Lower lobe of right lung (tissue), 2 donors: ENCODE results near the gene PRKN. TPM values are rescaled to one million over a fixed set of nuclear protein-coding genes. Genes with fewer than 3 reads are reported as not detected.

Experiments used
- ATAC-seq, 2 donors: fragments of 200-7000 bp; cut with Tn5 transposase; one replicate each; pipeline ENCODE4 v1.9.1; 2020 to 2022; ENCODE audit warnings: mild to moderate bottlenecking in 2 of 2, moderate library complexity in 2 of 2
- DNase-seq: peaks from one replicate; pipeline ENCODE4 v3.0.0-alpha.2; 2020
- H3K27ac ChIP-seq: fragments of 200-600 bp; one replicate; pipeline ENCODE4 v1.8.0; 2022
- H3K27me3 ChIP-seq: fragments of 200-600 bp; one replicate; pipeline ENCODE4 v1.8.0; 2022; ENCODE audit warnings: low read depth
- H3K36me3 ChIP-seq: fragments of 200-600 bp; one replicate; pipeline ENCODE4 v1.8.0; 2022; ENCODE audit warnings: mild to moderate bottlenecking
- H3K4me1 ChIP-seq: fragments of 200-600 bp; one replicate; pipeline ENCODE4 v1.8.0; 2022
- H3K4me3 ChIP-seq: fragments of 200-600 bp; one replicate; pipeline ENCODE4 v1.8.0; 2022; ENCODE audit warnings: mild to moderate bottlenecking
- H3K9me3 ChIP-seq: fragments of 200-600 bp; one replicate; pipeline ENCODE4 v1.8.0; 2022
- intact Hi-C: fragments of 100-400 bp; cut with DNase I; formaldehyde crosslinking; loops from one replicate; pipeline ENCODE4 v1.11.0; 2022
- total RNA-seq: library from RNA; stranded (reverse); fragmentation: NEBNext Ultra II Directional; extraction: Animal tissue kit (Norgen Biotek cat#: 25700); gene quantifications from one replicate; pipeline ENCODE4 v1.2.1, GENCODE V29; 2021
- TF ChIP-seq, protein P1 (sequence below): fragments of 200-600 bp; IDR thresholded peaks from one replicate; pipeline ENCODE4 v1.8.0; 2022; ENCODE audit warnings: antibody characterized with exemption, mild to moderate bottlenecking
- donor health status: DM: no; HTN: yes; CAD: no; lungs with severe emphysema.

PRKN gene
- total RNA-seq, 1 donor from 2014 or later: 6.1 TPM

DNA sequence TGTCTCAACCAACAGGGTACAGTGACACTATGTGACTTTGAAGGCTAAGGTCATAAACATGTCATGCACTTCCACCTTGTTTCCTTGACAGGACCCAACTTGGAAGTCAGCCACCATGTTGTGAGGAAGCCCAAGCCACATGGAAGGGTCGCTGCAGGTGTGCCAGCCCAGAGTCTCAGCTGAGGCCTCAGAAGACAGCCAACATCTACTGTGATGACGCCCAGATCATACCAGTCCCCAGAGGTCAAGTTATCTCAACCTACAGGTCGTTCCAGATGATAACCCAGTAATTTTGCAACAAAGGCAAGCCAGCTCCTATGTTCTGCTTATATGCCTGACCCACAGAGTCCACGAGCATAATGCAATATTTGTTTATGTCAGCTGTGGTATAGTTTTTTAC, 1077.7 kb downstream of the PRKN start:
- no peak for DNase-seq
- Histone ChIP-seq H3K27ac (no peak overlapping the region), H3K36me3 (no peaks in the 10 kb centered on the region), H3K27me3 (no peaks in the 10 kb centered on the region), H3K9me3 (no peaks in the 10 kb centered on the region), H3K4me1 (no peaks in the 10 kb centered on the region), H3K4me3 (no peak overlapping the region)
- intact Hi-C loops: no loop called here
- TF ChIP-seq, protein P1, sequence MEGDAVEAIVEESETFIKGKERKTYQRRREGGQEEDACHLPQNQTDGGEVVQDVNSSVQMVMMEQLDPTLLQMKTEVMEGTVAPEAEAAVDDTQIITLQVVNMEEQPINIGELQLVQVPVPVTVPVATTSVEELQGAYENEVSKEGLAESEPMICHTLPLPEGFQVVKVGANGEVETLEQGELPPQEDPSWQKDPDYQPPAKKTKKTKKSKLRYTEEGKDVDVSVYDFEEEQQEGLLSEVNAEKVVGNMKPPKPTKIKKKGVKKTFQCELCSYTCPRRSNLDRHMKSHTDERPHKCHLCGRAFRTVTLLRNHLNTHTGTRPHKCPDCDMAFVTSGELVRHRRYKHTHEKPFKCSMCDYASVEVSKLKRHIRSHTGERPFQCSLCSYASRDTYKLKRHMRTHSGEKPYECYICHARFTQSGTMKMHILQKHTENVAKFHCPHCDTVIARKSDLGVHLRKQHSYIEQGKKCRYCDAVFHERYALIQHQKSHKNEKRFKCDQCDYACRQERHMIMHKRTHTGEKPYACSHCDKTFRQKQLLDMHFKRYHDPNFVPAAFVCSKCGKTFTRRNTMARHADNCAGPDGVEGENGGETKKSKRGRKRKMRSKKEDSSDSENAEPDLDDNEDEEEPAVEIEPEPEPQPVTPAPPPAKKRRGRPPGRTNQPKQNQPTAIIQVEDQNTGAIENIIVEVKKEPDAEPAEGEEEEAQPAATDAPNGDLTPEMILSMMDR: no peak
- no peak for ATAC-seq

DNA sequence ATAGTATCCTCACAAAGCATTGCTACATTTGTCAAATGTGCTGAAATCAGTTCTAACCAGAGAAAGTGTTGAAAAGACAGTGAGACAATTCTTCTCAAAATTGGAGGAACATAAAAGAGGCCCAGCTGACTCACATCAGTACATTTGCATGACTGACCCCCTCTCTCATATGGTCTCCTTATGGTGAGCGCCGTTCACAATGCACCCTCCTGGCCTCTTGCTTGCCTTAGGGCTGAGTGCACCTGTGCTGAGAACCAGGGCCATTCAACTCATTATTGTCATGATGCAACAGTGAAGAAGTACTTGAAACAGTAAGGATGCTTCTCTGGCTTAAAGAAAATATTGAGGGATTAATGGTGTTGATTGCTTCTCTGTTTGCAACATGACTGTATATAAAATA, 1078.5 kb downstream of the PRKN start:
- TF ChIP-seq, protein P1: no peak
- Histone ChIP-seq H3K9me3 (no peaks in the 10 kb centered on the region), H3K36me3 (no peaks in the 10 kb centered on the region), H3K27me3 (no peaks in the 10 kb centered on the region), H3K4me1 (no peaks in the 10 kb centered on the region), H3K27ac (no peak overlapping the region), H3K4me3 (no peak overlapping the region)
- DNase-seq (no peak), ATAC-seq (no peak)
- intact Hi-C loops: no loop called here

DNA sequence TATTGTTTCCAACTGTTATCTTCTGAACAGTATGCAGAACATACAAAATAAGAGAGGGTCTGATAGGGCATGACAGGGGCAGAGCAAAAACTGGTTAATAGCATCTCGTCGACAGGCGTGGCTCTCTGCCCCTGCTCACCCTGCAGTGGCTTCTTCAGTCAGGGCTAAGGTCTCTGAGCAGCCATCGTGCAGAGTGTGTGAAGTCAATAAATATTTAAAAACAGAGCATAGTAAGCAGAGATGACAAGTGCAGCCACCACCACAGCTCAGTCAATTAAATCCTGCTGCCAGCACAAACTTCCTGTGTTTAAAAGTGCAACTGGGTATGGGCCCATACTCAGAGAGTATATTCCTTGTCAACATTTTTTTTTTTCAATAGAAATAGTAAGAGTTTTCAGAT, 1080.3 kb downstream of the PRKN start:
- H3K9me3 ChIP-seq: no peaks in the 10 kb centered on the region
- no peaks in the 10 kb centered on the region for H3K36me3 ChIP-seq
- H3K27ac ChIP-seq: no peak overlapping the region
- no peak for ATAC-seq
- TF ChIP-seq, protein P1: no peak
- H3K4me1 ChIP-seq: no peaks in the 10 kb centered on the region
- no peaks in the 10 kb centered on the region for H3K27me3 ChIP-seq
- H3K4me3 ChIP-seq: no peak overlapping the region
- DNase-seq: no peak
- intact Hi-C loops: no loop called here

DNA sequence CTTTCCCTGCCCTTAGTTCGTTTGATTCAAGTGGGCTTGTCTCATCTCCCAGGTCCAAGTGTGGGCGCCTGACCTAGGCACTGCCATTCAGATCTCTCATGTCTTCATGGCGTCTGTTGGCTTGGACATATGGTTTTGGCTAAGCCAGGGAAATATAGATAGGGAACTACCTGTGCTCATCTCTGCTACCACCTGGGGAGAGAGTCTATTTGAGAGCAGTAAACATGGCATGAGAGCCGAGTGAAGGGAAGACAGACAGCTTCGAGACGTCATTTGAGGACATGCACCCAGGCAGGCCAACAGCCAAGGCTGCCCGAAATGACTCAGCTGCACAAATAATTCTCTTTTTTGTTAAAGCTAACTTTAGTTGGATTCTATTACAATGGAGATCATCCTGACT, 1083.0 kb downstream of the PRKN start:
- Histone ChIP-seq H3K36me3 (no peaks in the 10 kb centered on the region), H3K27me3 (no peaks in the 10 kb centered on the region), H3K9me3 (no peaks in the 10 kb centered on the region), H3K27ac (no peak overlapping the region), H3K4me1 (no peaks in the 10 kb centered on the region), H3K4me3 (no peak overlapping the region)
- TF ChIP-seq, protein P1: no peak
- no peak for DNase-seq
- no peak for ATAC-seq
- intact Hi-C loops: no loop called here

DNA sequence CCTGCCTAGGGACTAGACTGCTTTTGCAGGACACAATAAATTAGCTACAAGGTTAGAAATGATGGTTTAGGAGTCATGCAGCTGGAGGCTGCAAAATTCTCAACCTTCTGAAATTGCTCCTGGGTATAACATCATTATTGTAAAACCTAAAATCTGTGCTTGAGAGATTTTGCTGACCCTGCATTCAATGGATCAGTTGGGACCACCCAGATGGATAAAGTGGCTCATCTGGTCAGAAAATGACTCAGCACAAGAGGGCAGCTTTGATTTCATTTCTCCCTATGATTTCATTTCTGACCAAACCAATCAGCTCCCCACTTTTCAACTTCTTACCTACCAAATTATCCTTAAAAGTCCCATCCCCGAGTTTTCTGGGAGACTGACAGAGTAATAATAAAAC, 1086.4 kb downstream of the PRKN start:
- no peaks in the 10 kb centered on the region for H3K4me1 ChIP-seq
- H3K4me3 ChIP-seq: no peak overlapping the region
- no peaks in the 10 kb centered on the region for H3K27me3 ChIP-seq
- H3K27ac ChIP-seq: no peak overlapping the region
- no peaks in the 10 kb centered on the region for H3K36me3 ChIP-seq
- intact Hi-C loops: no loop called here
- TF ChIP-seq, protein P1: no peak
- ATAC-seq: no peak
- H3K9me3 ChIP-seq: no peaks in the 10 kb centered on the region
- no peak for DNase-seq

DNA sequence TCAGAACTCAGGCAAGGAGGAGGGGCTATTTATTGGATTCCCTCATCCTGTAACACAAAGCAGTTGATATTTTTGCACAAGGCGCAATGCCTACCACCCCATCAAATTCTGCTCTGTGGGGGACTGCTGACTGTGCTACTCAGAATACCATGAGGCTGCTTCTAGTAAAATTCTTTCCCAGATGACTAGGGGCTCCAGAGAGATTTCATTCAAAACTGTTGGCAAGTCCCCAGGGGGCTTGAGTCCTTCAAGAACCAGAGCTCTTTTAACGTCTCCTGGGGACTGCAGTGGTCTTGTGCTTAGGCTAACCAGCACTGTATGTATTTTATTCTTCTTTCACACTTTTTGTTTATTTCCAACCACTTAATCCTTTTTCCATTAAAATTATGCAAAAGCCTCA, 1087.8 kb downstream of the PRKN start:
- ATAC-seq (no peak), DNase-seq (no peak)
- no peak overlapping the region for H3K4me3 ChIP-seq
- H3K36me3 ChIP-seq: no peaks in the 10 kb centered on the region
- no peak overlapping the region for H3K27ac ChIP-seq
- H3K4me1 ChIP-seq: no peaks in the 10 kb centered on the region
- no peaks in the 10 kb centered on the region for H3K9me3 ChIP-seq
- intact Hi-C loops: no loop called here
- TF ChIP-seq, protein P1: no peak
- no peaks in the 10 kb centered on the region for H3K27me3 ChIP-seq
